Measurements from ENCODE around the gene RHNO1.
"Not testable (repeated sequence)": the region's sequence is repeated elsewhere in the genome, so short reads cannot be mapped to it uniquely, and the experiment has no call there.

RHNO1 gene

GRCh38 chr12:2858944-2859421 is 18.0 kb upstream of the RHNO1 start:
- no peak for DNase-seq (ENCODE audit: low read depth)
- TF ChIP-seq CTCF (IDR thresholded peaks at IDR 0.05; ENCODE audit: insufficient read depth, low read depth, low read length, missing control alignments) = no peak
- no peak overlapping the region for H3K4me3 ChIP-seq (ENCODE audit: low read length)

GRCh38 chr12:2860170-2860569 is 16.9 kb upstream of the RHNO1 start:
- DNase-seq (ENCODE audit: low read depth) = no peak

GRCh38 chr12:2862876-2863275 is 14.1 kb upstream of the RHNO1 start:
- DNase-seq (ENCODE audit: low read depth) = no peak
- H3K4me3 ChIP-seq (ENCODE audit: low read length) = no peak overlapping the region
- no peak for TF ChIP-seq CTCF (IDR thresholded peaks at IDR 0.05; ENCODE audit: insufficient read depth, low read depth, low read length, missing control alignments)

More at GRCh38 chr12:2860170-2860569, 16.9 kb upstream of the RHNO1 start:
- no peak overlapping the region for H3K4me3 ChIP-seq (ENCODE audit: low read length)
- TF ChIP-seq CTCF (IDR thresholded peaks at IDR 0.05; ENCODE audit: insufficient read depth, low read depth, low read length, missing control alignments) = no peak

GRCh38 chr12:2863402-2863801 is 13.6 kb upstream of the RHNO1 start:
- DNase-seq (ENCODE audit: low read depth); H3K4me3 ChIP-seq (ENCODE audit: low read length): not testable (repeated sequence)

GRCh38 chr12:2864198-2864597 is 12.8 kb upstream of the RHNO1 start:
- DNase-seq (ENCODE audit: low read depth) = no peak
- H3K4me3 ChIP-seq (ENCODE audit: low read length) = no peak overlapping the region
- no peak for TF ChIP-seq CTCF (IDR thresholded peaks at IDR 0.05; ENCODE audit: insufficient read depth, low read depth, low read length, missing control alignments)

GRCh38 chr12:2868986-2869632 is 7.9 kb upstream of the RHNO1 start:
- not testable (repeated sequence) for H3K4me3 ChIP-seq (ENCODE audit: low read length); DNase-seq (ENCODE audit: low read depth)

- peak overlapping the region; percentile 77 for H3K4me3 ChIP-seq (ENCODE audit: low read length)
- TF ChIP-seq CTCF (IDR thresholded peaks at IDR 0.05; ENCODE audit: insufficient read depth, low read depth, low read length, missing control alignments) = no peak
- DNase-seq (ENCODE audit: low read depth) = peak; percentile 28
Observed at GRCh38 chr12:2876431-2877046, 484 bp upstream of the RHNO1 start.

Data from epithelial cell of esophagus (primary cell).